ENCODE measurements around the gene ZYG11B.
"Not testable (repeated sequence)": the region's sequence is repeated elsewhere in the genome, so short reads cannot be mapped to it uniquely, and the experiment has no call there.

The ZYG11B gene

GRCh38 chr1:52726265-52727113 lies at the start of gene ZYG11B:
ZYG11B (plus strand) TSS chr1:52726453; CDS start chr1:52726654, 201 bp downstream.
- no peak for FAIRE-seq

GRCh38 chr1:52677076-52677806 lies 49.0 kb upstream of the ZYG11B start:
- no peak for FAIRE-seq

- FAIRE-seq: no peak
Observed at GRCh38 chr1:52679048-52679447, 47.2 kb upstream of the ZYG11B start.

GRCh38 chr1:52679498-52679897 lies 46.8 kb upstream of the ZYG11B start:
- no peak for FAIRE-seq

GRCh38 chr1:52680353-52680752 lies 45.9 kb upstream of the ZYG11B start:
- no peak for FAIRE-seq

- FAIRE-seq: no peak
Observed at GRCh38 chr1:52681136-52681535, 45.1 kb upstream of the ZYG11B start.

GRCh38 chr1:52683367-52683940 lies 42.8 kb upstream of the ZYG11B start:
- FAIRE-seq: no peak

GRCh38 chr1:52684545-52684944 lies 41.7 kb upstream of the ZYG11B start:
- no peak for FAIRE-seq

- FAIRE-seq: not testable (repeated sequence)
Observed at GRCh38 chr1:52686261-52686751, 39.9 kb upstream of the ZYG11B start.

GRCh38 chr1:52686830-52687229 lies 39.4 kb upstream of the ZYG11B start:
- FAIRE-seq: no peak

GRCh38 chr1:52691821-52692220 lies 34.4 kb upstream of the ZYG11B start:
- FAIRE-seq: no peak

GRCh38 chr1:52692697-52693096 lies 33.6 kb upstream of the ZYG11B start:
- no peak for FAIRE-seq

GRCh38 chr1:52693351-52693750 lies 32.9 kb upstream of the ZYG11B start:
- not testable (repeated sequence) for FAIRE-seq

- FAIRE-seq: no peak
Observed at GRCh38 chr1:52693843-52694242, 32.4 kb upstream of the ZYG11B start.

GRCh38 chr1:52695627-52696026 lies 30.6 kb upstream of the ZYG11B start:
- no peak for FAIRE-seq

- FAIRE-seq: no peak
Observed at GRCh38 chr1:52697795-52698674, 28.2 kb upstream of the ZYG11B start, which contains the start of gene COA7. COA7 (minus strand) TSS chr1:52698347; CDS start chr1:52698326, 21 bp downstream.

- FAIRE-seq: no peak
Observed at GRCh38 chr1:52702886-52703787, 23.1 kb upstream of the ZYG11B start.

- FAIRE-seq: no peak
Observed at GRCh38 chr1:52706136-52706670, 20.1 kb upstream of the ZYG11B start.

- FAIRE-seq: no peak
Observed at GRCh38 chr1:52706941-52707926, 19.0 kb upstream of the ZYG11B start.

All from A204.1 (cell line).